ENCODE results near the gene EXOC6B.

Gene EXOC6B

GRCh38 chr2:72263043-72263775 lies 562.6 kb downstream of the EXOC6B start:
- DNase-seq = no peak

GRCh38 chr2:72261076-72261475 lies 564.8 kb downstream of the EXOC6B start:
- no peak for DNase-seq

GRCh38 chr2:72255540-72255939 lies 570.3 kb downstream of the EXOC6B start:
- DNase-seq = no peak

- DNase-seq = no peak
Measured at GRCh38 chr2:72254831-72255451, 570.9 kb downstream of the EXOC6B start.

GRCh38 chr2:72238311-72238710 lies 587.5 kb downstream of the EXOC6B start:
- no peak for DNase-seq

GRCh38 chr2:72237549-72237948 lies 588.3 kb downstream of the EXOC6B start:
- no peak for DNase-seq

GRCh38 chr2:72236445-72237067 lies 589.3 kb downstream of the EXOC6B start:
- DNase-seq = no peak

GRCh38 chr2:72235497-72236415 lies 590.1 kb downstream of the EXOC6B start:
- DNase-seq = no peak

- no peak for DNase-seq
Measured at GRCh38 chr2:72233211-72233610, 592.6 kb downstream of the EXOC6B start.

- no peak for DNase-seq
Measured at GRCh38 chr2:72222829-72223564, 602.8 kb downstream of the EXOC6B start.

- peak; percentile 3 for DNase-seq
Measured at GRCh38 chr2:72220170-72220569, 605.7 kb downstream of the EXOC6B start.

- no peak for DNase-seq
Measured at GRCh38 chr2:72214429-72215143, 611.2 kb downstream of the EXOC6B start.

- no peak for DNase-seq
Measured at GRCh38 chr2:72212486-72212855, 613.4 kb downstream of the EXOC6B start.

GRCh38 chr2:72211777-72212485 lies 613.9 kb downstream of the EXOC6B start:
- DNase-seq = no peak

- no peak for DNase-seq
Measured at GRCh38 chr2:72211350-72211749, 614.5 kb downstream of the EXOC6B start.

- no peak for DNase-seq
Measured at GRCh38 chr2:72210470-72210869, 615.4 kb downstream of the EXOC6B start.

GRCh38 chr2:72208225-72208624 lies 617.6 kb downstream of the EXOC6B start:
- DNase-seq = no peak

GRCh38 chr2:72207334-72207733 lies 618.5 kb downstream of the EXOC6B start:
- DNase-seq = no peak

GRCh38 chr2:72205504-72205881 lies 620.3 kb downstream of the EXOC6B start:
- DNase-seq = no peak

- no peak for DNase-seq
Measured at GRCh38 chr2:72204786-72205503, 620.9 kb downstream of the EXOC6B start.

All from retina (tissue), 1 donor.